SK-N-SH (cell line): ENCODE measurements around the gene PFDN1. TPM values are rescaled to one million over a fixed set of nuclear protein-coding genes. Genes with fewer than 3 reads are reported as not detected.

Experiments used
- CTCF ChIA-PET: fragments of 300-600, 350-600 bp; formaldehyde crosslinking; extraction: SDS; loops from one replicate; lab custom pipeline; 2021; lab: Yijun Ruan, JAX
- POLR2A ChIA-PET: fragments of 350-600 bp; sonication (Branson Sonifier 250); formaldehyde crosslinking; extraction: SDS; loops from one replicate; lab custom pipeline; 2020; ENCODE audit warnings: antibody characterized with exemption, inconsistent platforms; lab: Yijun Ruan, JAX
- DNase-seq: peaks from one replicate; pipeline ENCODE4 v3.0.0; 2012
- H2AFZ ChIP-seq: fragments of 200-600 bp; sonication (generic); 2 replicates; pipeline ENCODE4 v1.8.1; 2016; ENCODE audit warnings: antibody characterized with exemption, mild to moderate bottlenecking, low read depth
- H3F3A ChIP-seq: fragments of 200-600 bp; sonication (generic); replicated peaks from 2 replicates; pipeline ENCODE3; 2016; ENCODE audit warnings: antibody characterized with exemption, mild to moderate bottlenecking; ENCODE audit not compliant: insufficient read depth
- H3K27ac ChIP-seq, 2 experiments: fragments of 200-500 bp in 1 of 2; fragments of 200-600 bp in 1 of 2; sonication (Bioruptor generic) in 1 of 2; sonication (generic), shearing (Covaris generic) in 1 of 2; 2 replicates each; pipeline versions ENCODE4 v1.5.1 to v1.6.1; 2014 to 2016; ENCODE audit warnings: low read depth in 2 of 2, inconsistent platforms in 1 of 2, low read length in 1 of 2, mild to moderate bottlenecking in 1 of 2, mixed read lengths in 1 of 2
- H3K27me3 ChIP-seq: fragments of 200-600 bp; sonication (generic), shearing (Covaris generic); 2 replicates; pipeline ENCODE4 v1.6.1; 2016; ENCODE audit warnings: mixed run types; ENCODE audit not compliant: insufficient read depth
- H3K36me3 ChIP-seq, 2 experiments: fragments of 200-500 bp in 1 of 2; fragments of 200-600 bp in 1 of 2; sonication (Bioruptor generic) in 1 of 2; sonication (generic) in 1 of 2; replicated peaks in 1 of 2; 2 replicates each; pipeline versions ENCODE3 to v1.5.1; 2014 to 2016; ENCODE audit warnings: low read length in 1 of 2, mild to moderate bottlenecking in 1 of 2; ENCODE audit not compliant: insufficient read depth in 2 of 2, control insufficient read depth in 1 of 2
- H3K4me1 ChIP-seq, 2 experiments: fragments of 200-500 bp in 1 of 2; fragments of 200-600 bp in 1 of 2; sonication (Bioruptor generic) in 1 of 2; sonication (generic), shearing (Covaris generic) in 1 of 2; 2 replicates each; pipeline versions ENCODE4 v1.5.1 to v1.6.1; 2014 to 2016; ENCODE audit warnings: low read depth in 1 of 2, low read length in 1 of 2, mixed run types in 1 of 2; ENCODE audit not compliant: insufficient read depth in 2 of 2, control insufficient read depth in 1 of 2
- H3K4me2 ChIP-seq: fragments of 200-600 bp; sonication (generic), shearing (Covaris generic); 2 replicates; pipeline ENCODE4 v1.6.1; 2017; ENCODE audit warnings: mixed run types
- H3K4me3 ChIP-seq, 2 experiments: fragments of 200-500 bp in 1 of 2; fragments of 200-600 bp in 1 of 2; sonication (Bioruptor generic) in 1 of 2; sonication (generic), shearing (Covaris generic) in 1 of 2; 2 replicates each; pipeline versions ENCODE4 v1.5.1 to v1.8.1; 2014 to 2016; ENCODE audit warnings: low read depth in 2 of 2, inconsistent platforms in 1 of 2, low read length in 1 of 2, mild to moderate bottlenecking in 1 of 2, mixed read lengths in 1 of 2, moderate library complexity in 1 of 2
- H3K79me2 ChIP-seq: fragments of 200-600 bp; sonication (generic); 2 replicates; pipeline ENCODE4 v1.8.1; 2017; ENCODE audit warnings: mild to moderate bottlenecking; ENCODE audit not compliant: insufficient read depth
- H3K9ac ChIP-seq: fragments of 200-600 bp; sonication (generic); 2 replicates; pipeline ENCODE4 v1.6.1; 2017; ENCODE audit warnings: mixed run types
- H3K9me2 ChIP-seq: fragments of 200-600 bp; sonication (generic); 2 replicates; pipeline ENCODE4 v1.6.1; 2017; ENCODE audit warnings: mixed run types
- H3K9me3 ChIP-seq: fragments of 200-600 bp; sonication (generic); 2 replicates; pipeline ENCODE4 v1.6.1; 2017; ENCODE audit warnings: mixed run types, mild to moderate bottlenecking, moderate library complexity
- H4K20me1 ChIP-seq: fragments of 200-600 bp; sonication (generic); 2 replicates; pipeline ENCODE4 v1.6.1; 2017; ENCODE audit warnings: mild to moderate bottlenecking, mixed run types; ENCODE audit not compliant: insufficient read depth
- ELF1 ChIP-seq: IDR thresholded peaks from 2 replicates; pipeline ENCODE4 v1.4.0; 2012
- GABPA ChIP-seq: IDR thresholded peaks from 2 replicates; pipeline ENCODE4 v1.4.0; 2012; ENCODE audit warnings: low read depth, mild to moderate bottlenecking
- JUND ChIP-seq: IDR thresholded peaks from 2 replicates; pipeline ENCODE4 v1.4.0; 2012
- MAX ChIP-seq: IDR thresholded peaks from 2 replicates; pipeline ENCODE4 v1.4.0; 2012; ENCODE audit warnings: low read depth
- MXI1 ChIP-seq: IDR thresholded peaks from 2 replicates; pipeline ENCODE4 v1.6.1; 2012; ENCODE audit warnings: mild to moderate bottlenecking, low read depth, low read length, improper control_type of control experiment
- RCOR1 ChIP-seq: fragments of 150-350 bp; IDR thresholded peaks from 2 replicates; pipeline ENCODE4 v1.6.1; 2017; ENCODE audit warnings: antibody characterized with exemption, low read length
- REST ChIP-seq: IDR thresholded peaks from 2 replicates; pipeline ENCODE4 v1.6.1; 2012; ENCODE audit warnings: mild to moderate bottlenecking, low read depth, low read length, moderate library complexity
- SMC3 ChIP-seq: IDR thresholded peaks from 2 replicates; pipeline ENCODE4 v1.6.1; 2012; ENCODE audit warnings: low read depth, low read length, improper control_type of control experiment
- YY1 ChIP-seq: IDR thresholded peaks from 2 replicates; pipeline ENCODE4 v1.4.0; 2012; ENCODE audit warnings: low read depth, mild to moderate bottlenecking
- ZBTB33 ChIP-seq: IDR thresholded peaks from 2 replicates; pipeline ENCODE4 v1.4.0; 2012; ENCODE audit warnings: low read depth, borderline replicate concordance
- WGBS: methylation state at CpG from one replicate; pipeline ENCODE4 v1.1.6; 2017; ENCODE audit warnings: low lambda C conversion rate; 5-methylcytosine and 5-hydroxymethylcytosine counted together
- polyA plus RNA-seq, 3 experiments: library from polyadenylated mRNA; depleted of rRNA; stranded (reverse); fragments of >200 nt; gene quantifications; 2 replicates each; pipeline ENCODE4 v1.2.3, GENCODE V29; 2012
- TF ChIP-seq, protein P1 (sequence below): IDR thresholded peaks from 2 replicates; pipeline ENCODE4 v1.4.0; 2012; ENCODE audit warnings: low read depth, borderline replicate concordance
- TF ChIP-seq, protein P2 (sequence below): fragments of 200-600 bp; sonication (generic); IDR thresholded peaks from 2 replicates; pipeline ENCODE4 v1.6.1; 2017; ENCODE audit warnings: antibody characterized with exemption, mild to moderate bottlenecking, moderate library complexity
- TF ChIP-seq, protein P3 (sequence below): fragments of 150-350 bp; IDR thresholded peaks from 2 replicates; pipeline ENCODE4 v1.6.1; 2016; ENCODE audit warnings: mild to moderate bottlenecking, low read depth, low read length

The PFDN1 gene
- polyA plus RNA-seq, 1 of the 3 experiments (the other 2 are of a cell fraction), result 55.2 TPM

DNA sequence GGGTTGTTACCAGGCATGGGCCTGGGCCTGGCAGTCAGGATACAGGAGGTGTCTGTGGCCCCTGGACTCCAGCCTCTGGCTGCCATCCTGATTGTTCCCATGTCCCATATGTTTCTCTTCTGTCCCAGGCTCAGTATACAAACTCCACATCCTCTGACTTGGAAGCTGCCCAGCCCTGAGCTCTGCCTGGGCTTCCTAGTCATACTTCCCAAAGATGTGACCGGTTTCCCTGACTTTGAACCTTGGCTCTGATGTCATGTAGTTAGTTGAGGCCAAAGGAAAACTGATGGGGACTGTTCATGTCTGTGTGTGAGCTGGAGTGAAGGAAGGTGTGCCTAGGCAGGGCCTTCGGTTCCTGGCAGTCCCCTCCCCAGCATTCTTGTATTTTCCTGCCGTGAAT, 77.5 kb downstream of the PFDN1 start:
- TF ChIP-seq JUND, result no peak
- TF ChIP-seq MXI1, result no peak
- TF ChIP-seq GABPA, result no peak
- TF ChIP-seq, protein P1, sequence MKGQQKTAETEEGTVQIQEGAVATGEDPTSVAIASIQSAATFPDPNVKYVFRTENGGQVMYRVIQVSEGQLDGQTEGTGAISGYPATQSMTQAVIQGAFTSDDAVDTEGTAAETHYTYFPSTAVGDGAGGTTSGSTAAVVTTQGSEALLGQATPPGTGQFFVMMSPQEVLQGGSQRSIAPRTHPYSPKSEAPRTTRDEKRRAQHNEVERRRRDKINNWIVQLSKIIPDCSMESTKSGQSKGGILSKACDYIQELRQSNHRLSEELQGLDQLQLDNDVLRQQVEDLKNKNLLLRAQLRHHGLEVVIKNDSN, result no peak
- TF ChIP-seq ELF1, result no peak
- no peak for TF ChIP-seq REST
- TF ChIP-seq RCOR1, result no peak
- TF ChIP-seq, protein P2, sequence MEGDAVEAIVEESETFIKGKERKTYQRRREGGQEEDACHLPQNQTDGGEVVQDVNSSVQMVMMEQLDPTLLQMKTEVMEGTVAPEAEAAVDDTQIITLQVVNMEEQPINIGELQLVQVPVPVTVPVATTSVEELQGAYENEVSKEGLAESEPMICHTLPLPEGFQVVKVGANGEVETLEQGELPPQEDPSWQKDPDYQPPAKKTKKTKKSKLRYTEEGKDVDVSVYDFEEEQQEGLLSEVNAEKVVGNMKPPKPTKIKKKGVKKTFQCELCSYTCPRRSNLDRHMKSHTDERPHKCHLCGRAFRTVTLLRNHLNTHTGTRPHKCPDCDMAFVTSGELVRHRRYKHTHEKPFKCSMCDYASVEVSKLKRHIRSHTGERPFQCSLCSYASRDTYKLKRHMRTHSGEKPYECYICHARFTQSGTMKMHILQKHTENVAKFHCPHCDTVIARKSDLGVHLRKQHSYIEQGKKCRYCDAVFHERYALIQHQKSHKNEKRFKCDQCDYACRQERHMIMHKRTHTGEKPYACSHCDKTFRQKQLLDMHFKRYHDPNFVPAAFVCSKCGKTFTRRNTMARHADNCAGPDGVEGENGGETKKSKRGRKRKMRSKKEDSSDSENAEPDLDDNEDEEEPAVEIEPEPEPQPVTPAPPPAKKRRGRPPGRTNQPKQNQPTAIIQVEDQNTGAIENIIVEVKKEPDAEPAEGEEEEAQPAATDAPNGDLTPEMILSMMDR, result no peak
- TF ChIP-seq MAX, result no peak
- TF ChIP-seq, all 33 proteins: peak for 0
- Histone ChIP-seq H3K9me3 (no peaks in the 10 kb centered on the region), H3K79me2 (no peaks in the 10 kb centered on the region; the same call in 1 of the 2 replicates), H3K4me1 (peaks cover 9 to 30% of the 10 kb centered on the region in 2 experiments; a peak in 3 of 4 replicates), H3K36me3 (no peaks in the 10 kb centered on the region), H3K27me3 (no peaks in the 10 kb centered on the region), H3F3A (peaks cover 22% of the 10 kb centered on the region), H3K27ac (no peak overlapping the region), H3K4me3 (no peak overlapping the region), H3K9ac (no peak overlapping the region), H3K4me2 (no peak overlapping the region), H3K9me2 (no peaks in the 10 kb centered on the region), H4K20me1 (no peaks in the 10 kb centered on the region), H2AFZ (no peak overlapping the region)
- 89% methylated on average over 3 of the region's 3 CpGs for WGBS
- ChIA-PET POLR2A (no interaction called here), CTCF (no interaction called here)
- DNase-seq, result no peak

- Histone ChIP-seq H3K9me3 (no peaks in the 10 kb centered on the region), H3K36me3 (no peaks in the 10 kb centered on the region), H4K20me1 (no peaks in the 10 kb centered on the region), H3K4me1 (peaks cover 15 to 36% of the 10 kb centered on the region in 2 experiments), H3F3A (peaks cover 30% of the 10 kb centered on the region), H3K4me3 (no peak overlapping the region), H3K27ac (no peak overlapping the region), H3K9ac (no peak overlapping the region), H3K4me2 (no peak overlapping the region), H3K27me3 (no peaks in the 10 kb centered on the region), H2AFZ (no peak overlapping the region), H3K9me2 (no peaks in the 10 kb centered on the region), H3K79me2 (no peaks in the 10 kb centered on the region; the same call in 1 of the 2 replicates)
- CTCF ChIA-PET, result interaction anchor here (1.5 kb wide), 1 partner anchor 78 kb away, joined by 3 read pairs; no protein-coding TSS in a partner anchor
- POLR2A ChIA-PET, result no interaction called here
- no peak for DNase-seq
- no peak for TF ChIP-seq YY1
- no peak for TF ChIP-seq ZBTB33
- TF ChIP-seq, protein P3, sequence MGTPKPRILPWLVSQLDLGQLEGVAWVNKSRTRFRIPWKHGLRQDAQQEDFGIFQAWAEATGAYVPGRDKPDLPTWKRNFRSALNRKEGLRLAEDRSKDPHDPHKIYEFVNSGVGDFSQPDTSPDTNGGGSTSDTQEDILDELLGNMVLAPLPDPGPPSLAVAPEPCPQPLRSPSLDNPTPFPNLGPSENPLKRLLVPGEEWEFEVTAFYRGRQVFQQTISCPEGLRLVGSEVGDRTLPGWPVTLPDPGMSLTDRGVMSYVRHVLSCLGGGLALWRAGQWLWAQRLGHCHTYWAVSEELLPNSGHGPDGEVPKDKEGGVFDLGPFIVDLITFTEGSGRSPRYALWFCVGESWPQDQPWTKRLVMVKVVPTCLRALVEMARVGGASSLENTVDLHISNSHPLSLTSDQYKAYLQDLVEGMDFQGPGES, result no peak
- no peak for TF ChIP-seq SMC3
- WGBS, result 92% methylated on average over 3 of the region's 3 CpGs
Measured at GRCh38 chr5:140224658-140225057, 78.2 kb downstream of the PFDN1 start.
